Measurements from ENCODE around the gene CRYGS.

CRYGS gene

GRCh38 chr3:186493525-186494255, 50.5 kb downstream of the CRYGS start:
- no peak for DNase-seq (ENCODE audit: low read depth in 2 of 2)

- no peak for DNase-seq (ENCODE audit: low read depth in 2 of 2)
Measured at GRCh38 chr3:186492385-186492984, 51.7 kb downstream of the CRYGS start.

DNA sequence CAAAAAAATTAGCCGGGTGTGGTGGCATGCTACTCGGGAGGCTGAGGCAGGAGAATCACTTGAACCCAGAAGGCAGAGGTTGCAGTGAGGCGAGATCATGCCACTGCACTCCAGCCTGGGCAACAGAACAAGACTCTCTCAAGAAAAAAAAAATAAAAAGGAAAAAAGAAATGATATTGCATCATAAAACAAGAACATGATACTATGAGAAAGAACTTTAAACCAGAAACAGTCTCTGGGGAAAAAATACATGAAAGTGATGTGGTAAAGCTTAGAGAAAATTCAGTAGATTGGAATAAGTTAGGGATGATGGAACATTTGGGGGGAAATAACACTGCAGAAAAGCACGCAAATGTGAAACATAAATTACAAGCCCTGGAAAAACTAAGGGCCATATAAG, 54.7 kb downstream of the CRYGS start:
- DNase-seq (ENCODE audit: low read depth in 2 of 2) = no peak

Measured in stimulated activated CD4-positive, alpha-beta T cell treated with anti-CD3 and anti-CD28 coated beads, Interleukin-12 subunit alpha, Interleukin-12 subunit beta, amount 100 ng/mL, for 24 hours (primary cell).